Thyroid gland (tissue), 4 donors: Measurements from ENCODE around the gene EPB41.

Source experiments
- POLR2A ChIP-seq, 2 donors: fragments of 450-650 bp; IDR thresholded peaks; one replicate each; pipeline ENCODE4 v1.6.1; 2017; ENCODE audit warnings: antibody characterized with exemption in 2 of 2, mild to moderate bottlenecking in 2 of 2, moderate library complexity in 1 of 2
- TF ChIP-seq, protein P1 (sequence below), 6 experiments: fragments of 200-600 bp in 3 of 6; fragments of 450-650 bp in 3 of 6; sonication (generic) in 3 of 6; IDR thresholded peaks; one replicate each; pipeline ENCODE4 v1.5.1; 2016 to 2019; ENCODE audit warnings: antibody characterized with exemption in 6 of 6, mild to moderate bottlenecking in 2 of 6, inconsistent platforms in 1 of 6, moderate library complexity in 1 of 6

GRCh38 chr1:28974432-28974831 is 60.1 kb downstream of the EPB41 start:
- no peak for TF ChIP-seq POLR2A (IDR thresholded peaks at IDR 0.05)
- TF ChIP-seq, protein P1, sequence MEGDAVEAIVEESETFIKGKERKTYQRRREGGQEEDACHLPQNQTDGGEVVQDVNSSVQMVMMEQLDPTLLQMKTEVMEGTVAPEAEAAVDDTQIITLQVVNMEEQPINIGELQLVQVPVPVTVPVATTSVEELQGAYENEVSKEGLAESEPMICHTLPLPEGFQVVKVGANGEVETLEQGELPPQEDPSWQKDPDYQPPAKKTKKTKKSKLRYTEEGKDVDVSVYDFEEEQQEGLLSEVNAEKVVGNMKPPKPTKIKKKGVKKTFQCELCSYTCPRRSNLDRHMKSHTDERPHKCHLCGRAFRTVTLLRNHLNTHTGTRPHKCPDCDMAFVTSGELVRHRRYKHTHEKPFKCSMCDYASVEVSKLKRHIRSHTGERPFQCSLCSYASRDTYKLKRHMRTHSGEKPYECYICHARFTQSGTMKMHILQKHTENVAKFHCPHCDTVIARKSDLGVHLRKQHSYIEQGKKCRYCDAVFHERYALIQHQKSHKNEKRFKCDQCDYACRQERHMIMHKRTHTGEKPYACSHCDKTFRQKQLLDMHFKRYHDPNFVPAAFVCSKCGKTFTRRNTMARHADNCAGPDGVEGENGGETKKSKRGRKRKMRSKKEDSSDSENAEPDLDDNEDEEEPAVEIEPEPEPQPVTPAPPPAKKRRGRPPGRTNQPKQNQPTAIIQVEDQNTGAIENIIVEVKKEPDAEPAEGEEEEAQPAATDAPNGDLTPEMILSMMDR (IDR thresholded peaks at IDR 0.05): no peak
